ENCODE data around the gene TMEM145. TPM values are rescaled to one million over a fixed set of nuclear protein-coding genes. Genes with fewer than 3 reads are reported as not detected.
"Not testable (repeated sequence)": the region's sequence is repeated elsewhere in the genome, so short reads cannot be mapped to it uniquely, and the experiment has no call there.

Gene TMEM145
- total RNA-seq (2014; rRNA removed; shearing (Covaris generic)), result 0.30 and 0.51 TPM in 2 replicates

DNA sequence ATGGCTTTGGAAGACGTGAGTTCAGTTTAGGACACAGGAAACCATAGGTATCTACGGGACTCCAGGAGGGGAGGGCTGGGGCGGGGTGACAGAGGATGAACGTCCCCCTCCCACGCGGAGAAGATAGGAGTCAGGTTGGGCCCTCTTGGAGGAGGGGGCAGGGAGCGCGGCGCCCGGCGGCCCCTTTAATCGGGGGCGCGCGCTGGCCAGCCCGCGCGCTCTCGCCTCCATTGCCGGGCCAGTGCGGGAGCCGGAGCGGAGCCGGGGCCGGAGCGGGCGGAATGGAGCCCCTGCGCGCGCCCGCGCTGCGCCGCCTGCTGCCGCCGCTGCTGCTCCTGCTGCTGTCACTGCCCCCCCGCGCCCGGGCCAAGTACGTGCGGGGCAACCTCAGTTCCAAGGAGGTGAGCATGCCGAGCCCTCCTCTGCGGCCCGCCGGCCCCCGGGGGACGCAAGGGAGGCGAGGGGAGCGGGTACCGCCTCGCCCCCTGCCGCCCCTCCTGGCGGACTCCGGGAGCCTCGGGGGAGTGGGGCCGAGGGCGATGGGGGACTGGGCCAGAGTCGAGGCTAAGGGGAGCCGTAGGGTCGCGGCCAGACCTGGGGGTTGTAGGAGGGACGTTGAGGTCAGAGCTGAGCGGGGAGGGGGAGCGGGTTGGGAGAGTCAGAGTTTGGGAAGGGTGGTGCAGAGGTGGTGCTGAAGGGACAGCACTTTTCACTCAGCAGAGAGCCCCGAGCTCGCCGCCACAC, at the start of gene TMEM145:
Gene TMEM145, plus strand, starts transcription at position 214 of the 744 bp plus-strand sequence. Its CDS starts 68 bp downstream, at position 282.
- DNase-seq (ENCODE audit: low read depth), result peak; percentile 68

DNA sequence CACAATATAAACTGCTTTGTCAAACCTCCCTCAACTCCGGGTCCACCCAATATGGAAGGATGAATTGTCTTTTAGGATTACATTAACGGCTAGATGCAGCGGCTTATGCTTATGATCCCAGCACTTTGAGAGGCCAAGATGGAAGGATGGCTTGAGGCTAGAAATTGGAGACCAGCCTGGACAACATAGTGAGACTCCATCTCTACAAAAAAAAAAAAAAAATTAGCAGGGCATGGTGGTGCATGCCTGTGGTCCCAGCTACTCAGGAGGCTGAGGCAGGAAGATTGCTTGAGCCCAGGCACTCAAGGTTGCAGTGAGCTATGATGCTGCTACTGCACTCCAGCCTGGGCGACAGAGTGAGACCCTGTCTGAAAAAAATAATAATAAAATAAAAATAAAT, 47.0 kb upstream of the TMEM145 start:
- DNase-seq (ENCODE audit: low read depth), result not testable (repeated sequence)

- not testable (repeated sequence) for DNase-seq (ENCODE audit: low read depth)
These were observed 46.0 kb upstream of the TMEM145 start for GRCh38 chr19:42266928-42267603.

DNA sequence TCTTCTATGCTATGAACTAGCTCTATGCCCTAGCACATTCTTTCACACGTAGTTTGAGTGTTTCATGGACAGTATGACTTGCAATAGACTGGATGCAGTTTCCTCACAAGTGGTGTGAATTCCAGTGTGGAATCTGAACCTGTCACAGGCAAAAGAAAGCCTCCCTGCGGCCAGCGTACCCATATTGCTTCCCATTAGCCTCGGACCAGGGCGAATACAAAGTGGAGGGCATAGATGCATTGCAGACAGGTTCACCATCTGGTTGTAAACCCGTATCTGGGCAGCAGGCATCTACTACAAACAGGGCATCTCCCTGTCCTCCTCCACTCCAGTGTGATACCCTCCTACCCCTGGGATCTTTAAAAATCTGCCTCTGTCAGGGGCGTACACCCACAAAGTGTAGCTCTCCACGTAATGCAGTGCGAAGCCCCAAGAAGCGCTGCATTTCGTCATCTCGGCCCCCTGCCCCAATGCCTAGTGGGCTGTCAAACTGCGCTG, 45.4 kb upstream of the TMEM145 start:
- no peak for DNase-seq (ENCODE audit: low read depth)

DNA sequence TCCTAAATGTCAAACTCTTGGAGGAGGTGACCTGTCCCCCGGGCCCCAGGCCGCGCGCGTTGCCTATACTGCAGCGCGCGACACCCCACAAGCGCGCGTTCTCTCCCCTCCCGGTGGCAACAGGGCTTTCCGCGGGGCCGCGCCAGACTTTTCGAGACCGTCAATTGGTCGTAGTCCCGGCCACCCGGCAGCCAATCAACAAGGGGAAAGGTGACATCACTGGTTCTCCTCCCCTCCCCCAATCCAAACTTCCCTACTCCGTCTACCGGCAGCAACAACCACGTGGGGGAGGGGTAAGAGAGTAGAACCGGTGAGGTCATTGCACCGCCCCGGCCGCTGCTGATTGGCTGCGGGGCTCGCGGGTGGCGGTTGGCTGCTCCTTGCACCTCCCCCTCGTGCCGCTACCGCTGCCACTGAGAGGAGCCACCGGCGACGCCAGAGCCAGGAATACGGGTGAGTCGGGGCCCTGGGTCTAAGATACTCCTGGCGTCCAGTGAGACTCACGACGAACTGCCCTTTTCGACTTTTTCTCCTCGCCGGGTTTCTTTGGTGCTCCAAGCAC, 44.9 kb upstream of the TMEM145 start:
- DNase-seq (ENCODE audit: low read depth), result peak; percentile 99

DNA sequence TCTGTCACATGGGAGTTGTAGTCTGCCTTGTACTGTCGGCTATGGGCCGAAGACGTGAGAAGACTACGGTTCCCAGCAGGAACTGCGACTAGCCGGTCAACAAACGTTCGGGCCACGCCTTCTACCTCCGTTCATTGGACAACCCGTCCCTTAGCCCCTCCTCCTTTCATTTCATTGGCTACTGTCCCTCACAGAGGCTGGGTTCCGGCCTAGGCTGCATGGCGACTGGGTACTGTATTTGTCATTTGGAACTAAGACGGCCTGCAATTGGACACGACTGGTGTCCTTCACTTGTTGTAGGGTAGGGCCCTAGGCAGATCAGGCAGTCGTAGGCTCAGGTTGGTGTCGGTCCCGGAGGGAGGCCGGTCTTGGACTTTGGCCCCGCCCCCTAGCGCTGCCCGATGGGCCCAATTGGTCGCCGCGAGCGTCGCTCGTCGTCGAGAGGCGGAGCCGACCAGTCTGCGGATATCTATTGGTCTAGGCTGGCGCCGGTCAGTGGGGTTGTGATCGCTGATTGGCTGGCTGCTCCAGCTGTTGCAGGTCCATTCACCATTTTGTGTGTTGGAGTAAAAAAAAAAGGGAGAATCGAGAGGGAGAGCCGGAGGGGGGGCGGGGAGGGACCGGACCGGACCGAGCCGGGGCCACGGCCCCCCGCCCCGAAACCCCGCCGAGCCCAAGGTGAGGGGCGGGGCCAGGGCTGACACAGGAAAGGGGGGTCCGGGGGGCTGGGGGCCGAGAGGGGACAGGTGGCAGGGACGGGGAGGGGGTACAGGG, 44.2 kb upstream of the TMEM145 start, which contains the start of gene CIC:
Gene CIC, plus strand, starts transcription at position 549 of the 774 bp plus-strand sequence. CDS start 2,532 bp downstream, outside the sequence.
- DNase-seq (ENCODE audit: low read depth), result peak; percentile 100

DNA sequence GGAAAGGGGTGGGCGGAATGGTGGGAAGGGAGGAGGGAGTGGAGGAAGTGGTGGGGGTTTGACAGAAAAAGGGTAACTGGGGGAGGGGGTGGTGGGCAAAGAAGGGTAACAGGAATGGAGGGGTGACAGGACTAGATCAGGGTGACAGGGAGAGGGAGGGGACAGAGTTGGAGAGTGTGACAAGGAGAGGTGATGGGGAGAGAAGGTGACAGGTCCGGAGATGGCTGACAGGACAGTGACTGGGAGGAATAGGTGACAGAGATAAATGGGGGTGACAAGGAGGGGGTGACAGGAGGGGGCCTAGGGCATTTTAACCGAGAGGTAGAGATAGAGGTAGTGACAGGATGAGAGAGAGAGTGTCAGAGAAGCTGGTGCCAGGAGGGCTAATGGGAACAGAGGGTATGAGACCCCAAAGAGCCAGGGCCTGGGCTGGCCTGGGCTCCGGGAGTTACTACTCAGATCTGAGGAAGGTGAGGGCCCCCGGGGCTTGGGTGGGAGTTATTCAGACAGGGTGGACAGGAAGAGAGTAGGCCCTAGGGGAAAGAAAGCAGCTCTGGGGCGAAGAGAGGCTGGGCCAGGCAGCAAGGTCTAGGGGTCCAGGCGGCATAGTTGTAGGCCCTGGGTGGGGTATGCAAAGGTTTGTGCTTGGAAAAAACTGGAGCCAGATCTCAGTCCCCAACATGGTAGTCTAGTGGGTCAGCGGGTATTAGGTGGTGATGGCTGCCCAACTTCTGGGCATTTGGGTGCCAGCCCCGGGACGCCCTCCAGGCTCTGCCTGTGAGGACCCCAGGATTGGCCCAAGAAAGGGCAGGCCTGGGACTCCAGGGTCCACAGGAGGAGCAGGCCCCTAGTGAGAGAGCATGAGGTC, 43.4 kb upstream of the TMEM145 start:
- no peak for DNase-seq (ENCODE audit: low read depth)

DNA sequence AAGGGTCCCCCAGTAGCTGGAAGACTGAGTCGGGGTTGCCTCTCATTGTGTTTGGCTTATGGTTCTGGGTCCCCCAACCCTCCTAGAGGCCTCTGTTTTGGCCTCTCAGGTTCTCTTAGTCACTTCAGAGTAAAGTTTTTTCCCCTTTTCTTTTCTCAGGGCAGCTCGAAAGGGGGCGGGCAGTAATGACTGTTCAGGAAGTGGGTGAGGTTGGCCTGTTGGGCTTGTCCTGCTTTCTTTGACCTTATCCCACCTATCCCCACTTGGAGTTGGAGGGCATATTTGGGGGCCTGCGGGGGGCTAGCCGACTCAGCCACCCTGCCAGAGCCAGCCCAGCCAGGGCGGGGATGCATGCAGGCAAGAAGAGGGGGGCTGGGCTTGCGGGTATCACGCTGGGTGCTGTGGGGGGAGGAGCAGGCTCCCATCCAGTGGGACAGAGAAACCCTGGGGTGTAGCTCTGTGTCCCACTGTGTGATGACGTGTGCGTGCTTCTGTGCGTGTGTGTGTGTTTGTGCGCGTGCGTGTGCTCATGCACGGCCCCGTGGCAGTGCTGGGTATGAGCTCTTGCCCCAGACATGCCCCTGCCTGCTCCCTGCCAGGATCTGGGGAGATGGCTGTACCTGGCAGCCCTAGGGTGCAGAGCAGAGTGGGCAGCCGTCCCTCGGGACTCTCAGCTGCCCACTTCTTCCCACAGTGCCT, 42.6 kb upstream of the TMEM145 start:
- DNase-seq (ENCODE audit: low read depth), result peak; percentile 81

DNA sequence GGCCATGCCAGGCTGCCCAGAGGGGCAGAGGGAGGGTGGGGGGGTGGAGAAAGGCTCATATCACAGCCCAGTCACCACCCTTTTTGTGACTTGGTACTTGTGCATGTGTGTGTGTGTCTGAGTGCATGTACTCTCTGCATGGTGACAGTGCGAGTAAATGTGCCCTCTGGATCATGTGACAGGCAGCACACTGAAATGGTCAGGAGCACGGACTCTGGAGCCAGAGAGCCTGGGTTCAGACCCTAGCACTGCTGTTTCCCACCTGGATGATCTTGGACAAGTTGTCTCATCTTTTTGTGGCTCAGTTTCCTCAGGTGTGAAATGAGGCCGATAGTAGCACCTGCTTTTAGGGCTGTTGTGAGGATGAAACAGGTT, 42.1 kb upstream of the TMEM145 start:
- DNase-seq (ENCODE audit: low read depth), result no peak

DNA sequence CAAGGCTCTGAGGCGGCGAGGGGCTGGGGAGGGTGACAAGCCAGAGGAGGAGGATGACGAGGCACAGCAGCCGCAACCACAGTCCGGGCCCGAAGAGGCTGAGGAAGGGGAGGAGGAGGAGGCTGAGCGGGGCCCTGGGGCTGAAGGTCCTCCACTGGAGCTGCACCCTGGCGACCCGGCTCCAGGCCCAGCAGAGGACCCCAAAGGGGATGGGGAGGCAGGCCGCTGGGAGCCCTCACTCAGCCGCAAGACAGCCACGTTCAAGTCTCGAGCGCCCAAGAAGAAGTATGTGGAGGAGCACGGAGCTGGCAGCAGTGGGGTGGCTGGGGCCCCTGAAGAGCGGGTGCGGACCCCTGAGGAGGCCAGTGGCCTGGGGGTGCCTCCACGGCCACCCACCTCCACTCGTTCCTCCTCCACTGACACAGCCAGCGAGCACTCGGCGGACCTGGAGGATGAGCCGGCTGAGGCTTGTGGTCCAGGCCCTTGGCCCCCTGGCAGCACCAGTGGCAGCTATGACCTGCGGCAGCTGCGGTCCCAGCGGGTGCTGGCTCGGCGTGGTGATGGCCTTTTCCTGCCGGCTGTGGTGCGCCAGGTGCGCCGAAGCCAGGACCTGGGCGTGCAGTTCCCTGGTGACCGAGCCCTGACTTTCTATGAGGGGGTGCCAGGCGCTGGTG, 41.1 kb upstream of the TMEM145 start:
- no peak for DNase-seq (ENCODE audit: low read depth)

DNA sequence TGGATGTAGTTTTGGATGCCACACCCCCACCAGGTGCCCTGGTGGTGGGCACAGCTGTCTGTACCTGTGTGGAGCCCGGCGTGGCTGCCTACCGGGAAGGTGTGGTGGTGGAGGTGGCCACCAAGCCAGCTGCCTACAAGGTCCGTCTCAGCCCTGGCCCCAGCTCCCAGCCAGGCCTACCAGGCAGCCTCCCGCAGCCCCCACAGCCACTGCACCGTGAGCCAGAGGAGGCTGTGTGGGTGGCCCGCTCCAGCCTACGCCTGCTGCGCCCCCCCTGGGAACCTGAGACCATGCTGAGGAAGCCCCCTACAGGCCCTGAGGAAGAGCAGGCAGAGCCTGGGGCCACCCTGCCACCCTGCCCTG, 40.6 kb upstream of the TMEM145 start:
- no peak for DNase-seq (ENCODE audit: low read depth)

- DNase-seq (ENCODE audit: low read depth), result no peak
These were observed 40.1 kb upstream of the TMEM145 start for GRCh38 chr19:42272989-42273406.

DNA sequence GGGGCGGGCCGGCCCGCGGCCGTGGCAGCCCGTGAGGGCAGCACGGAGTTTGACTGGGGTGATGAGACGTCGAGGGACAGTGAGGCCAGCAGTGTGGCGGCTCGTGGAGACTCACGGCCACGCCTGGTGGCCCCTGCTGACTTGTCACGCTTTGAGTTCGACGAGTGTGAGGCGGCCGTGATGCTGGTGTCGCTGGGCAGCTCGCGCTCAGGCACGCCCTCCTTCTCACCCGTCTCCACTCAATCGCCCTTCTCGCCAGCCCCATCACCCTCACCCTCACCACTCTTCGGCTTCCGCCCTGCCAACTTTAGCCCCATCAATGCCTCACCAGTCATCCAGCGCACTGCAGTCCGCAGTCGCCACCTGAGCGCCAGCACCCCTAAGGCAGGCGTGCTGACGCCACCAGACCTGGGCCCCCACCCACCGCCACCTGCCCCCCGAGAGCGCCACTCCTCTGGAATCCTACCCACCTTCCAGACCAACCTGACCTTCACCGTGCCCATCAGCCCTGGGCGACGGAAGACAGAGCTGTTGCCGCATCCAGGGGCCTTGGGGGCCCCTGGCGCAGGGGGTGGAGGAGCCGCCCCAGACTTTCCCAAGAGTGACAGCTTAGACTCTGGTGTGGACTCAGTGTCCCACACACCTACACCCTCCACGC, 39.6 kb upstream of the TMEM145 start:
- DNase-seq (ENCODE audit: low read depth), result no peak

GRCh38 chr19:42274065-42274682, 38.9 kb upstream of the TMEM145 start:
- DNase-seq (ENCODE audit: low read depth), result no peak

DNA sequence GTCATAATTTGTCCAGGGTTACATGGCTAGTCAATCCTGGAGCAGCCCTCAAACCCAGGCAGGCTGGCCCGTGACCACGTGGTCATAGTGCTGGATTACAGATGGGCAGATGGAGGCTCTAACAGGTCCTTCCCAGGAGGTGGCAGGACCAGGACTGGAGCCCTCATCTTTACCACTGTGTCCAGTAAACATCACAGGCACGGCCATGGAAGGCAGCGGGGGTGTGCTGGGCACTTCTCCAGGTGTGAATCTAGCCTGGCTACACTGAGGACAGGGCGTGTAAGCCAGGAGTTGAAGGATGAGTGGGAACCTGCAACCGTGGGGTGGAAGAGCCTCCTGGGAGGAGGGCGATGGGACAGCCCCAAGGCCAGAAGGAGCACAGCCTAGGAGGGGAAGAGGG, 38.0 kb upstream of the TMEM145 start:
- no peak for DNase-seq (ENCODE audit: low read depth)

DNA sequence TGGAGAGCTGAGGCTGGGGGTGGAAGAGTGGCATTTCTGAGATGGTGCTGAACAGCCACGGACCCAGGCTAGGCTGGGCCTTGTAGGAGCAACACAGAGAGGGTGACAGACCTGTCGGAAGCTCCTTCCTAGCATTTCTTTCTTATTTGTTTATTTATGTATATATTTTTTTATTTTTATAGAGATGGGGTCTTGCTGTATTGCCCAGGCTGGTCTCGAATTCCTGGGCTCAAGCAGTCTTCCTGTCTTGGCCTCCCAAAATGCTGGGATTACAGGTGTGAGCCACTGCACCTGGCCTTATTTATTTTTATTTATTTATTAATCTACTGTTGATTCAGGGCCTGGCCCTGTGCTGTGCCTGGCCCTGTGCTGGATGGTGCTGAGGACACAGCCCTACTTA, 37.6 kb upstream of the TMEM145 start:
- DNase-seq (ENCODE audit: low read depth), result no peak

- no peak for DNase-seq (ENCODE audit: low read depth)
These were observed 36.8 kb upstream of the TMEM145 start for GRCh38 chr19:42276284-42276683.

GRCh38 chr19:42276821-42277220, 36.3 kb upstream of the TMEM145 start:
- peak; percentile 25 for DNase-seq (ENCODE audit: low read depth)

Measured in Daoy (cell line).